NCI-H146 treated with DMSO at 0.1 percent for 48 hours (cell line): ENCODE data around the gene PRR23C.
"Not testable (repeated sequence)": the region's sequence is repeated elsewhere in the genome, so short reads cannot be mapped to it uniquely, and the experiment has no call there.

ENCODE experiments used
- DNase-seq: peaks from one replicate; lab custom pipeline; 2025; ENCODE audit not compliant: unreplicated experiment; lab: John Stamatoyannopoulos, UW

The PRR23C gene

DNA sequence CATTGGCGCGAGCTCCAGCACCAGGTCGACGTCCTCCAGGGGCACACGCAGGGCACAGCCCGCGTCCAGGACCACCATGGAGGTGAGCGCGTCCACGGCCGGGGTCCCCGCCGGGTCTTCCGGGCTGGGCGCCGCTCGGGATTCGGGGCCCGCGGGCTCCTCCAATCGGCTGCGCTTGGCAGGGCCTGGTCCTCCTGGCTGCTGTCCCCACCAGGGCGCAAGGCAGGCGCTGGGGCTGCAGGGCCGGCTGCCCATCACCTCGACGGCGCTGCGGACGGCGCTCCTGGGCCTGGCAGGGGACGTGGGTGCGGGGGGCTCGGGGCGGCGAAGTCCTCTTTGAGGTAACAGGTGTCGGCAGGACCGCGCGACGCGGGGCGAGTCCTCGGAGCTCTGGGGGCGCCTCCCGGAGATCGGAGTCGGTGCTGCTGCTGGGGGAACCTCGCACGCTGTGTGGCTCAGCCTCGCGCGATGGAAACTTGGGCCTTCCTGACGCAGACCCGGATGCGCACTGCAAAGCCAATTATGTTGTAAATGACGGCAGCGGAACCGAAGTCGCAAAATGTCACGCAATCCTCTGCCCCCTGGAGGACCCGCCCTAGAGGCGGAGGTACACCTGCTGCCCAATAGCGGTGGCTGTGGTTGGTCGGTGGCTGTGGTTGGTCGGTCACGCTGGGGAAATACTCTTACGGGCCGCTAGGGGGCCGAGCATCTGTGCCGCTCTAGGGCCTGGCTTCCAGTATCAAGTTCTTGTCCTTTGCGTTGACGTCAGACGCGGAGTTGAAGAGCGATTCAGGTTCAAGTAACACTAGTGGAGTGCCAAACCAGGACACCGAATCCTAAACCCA lies at the start of gene PRR23C:
PRR23C (minus strand) TSS at position 527 of the 845 bp plus-strand sequence; CDS start at position 255, 272 bp downstream.
- no peak for DNase-seq

GRCh38 chr3:139093840-139094239 lies 49.1 kb upstream of the PRR23C start:
- no peak for DNase-seq

- DNase-seq, result no peak
These were observed 44.0 kb upstream of the PRR23C start for GRCh38 chr3:139088462-139089324.

- no peak for DNase-seq
These were observed 42.9 kb upstream of the PRR23C start for GRCh38 chr3:139087621-139088020.

- DNase-seq, result no peak
These were observed 39.5 kb upstream of the PRR23C start for GRCh38 chr3:139084176-139084575.

GRCh38 chr3:139074565-139075115 lies 29.9 kb upstream of the PRR23C start:
- no peak for DNase-seq

DNA sequence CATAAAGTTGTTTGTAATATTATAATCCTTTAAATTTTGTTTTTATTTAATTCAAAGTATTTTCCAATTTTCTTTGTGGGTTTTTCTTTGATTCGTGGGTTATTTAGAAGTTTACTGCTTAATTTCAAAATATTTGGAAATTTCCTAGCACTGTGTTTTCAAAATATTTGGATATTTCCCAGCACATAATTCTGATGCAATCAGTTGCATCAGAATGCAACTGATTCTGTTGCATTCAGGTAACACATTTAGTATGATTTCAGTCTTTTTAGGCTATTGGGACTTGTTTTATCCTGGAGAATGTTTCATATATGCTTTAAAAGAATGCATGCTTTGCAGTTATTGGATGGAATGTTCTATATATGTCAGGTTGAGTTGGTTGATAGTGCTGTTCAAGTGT lies 18.2 kb upstream of the PRR23C start:
- DNase-seq, result no peak

DNA sequence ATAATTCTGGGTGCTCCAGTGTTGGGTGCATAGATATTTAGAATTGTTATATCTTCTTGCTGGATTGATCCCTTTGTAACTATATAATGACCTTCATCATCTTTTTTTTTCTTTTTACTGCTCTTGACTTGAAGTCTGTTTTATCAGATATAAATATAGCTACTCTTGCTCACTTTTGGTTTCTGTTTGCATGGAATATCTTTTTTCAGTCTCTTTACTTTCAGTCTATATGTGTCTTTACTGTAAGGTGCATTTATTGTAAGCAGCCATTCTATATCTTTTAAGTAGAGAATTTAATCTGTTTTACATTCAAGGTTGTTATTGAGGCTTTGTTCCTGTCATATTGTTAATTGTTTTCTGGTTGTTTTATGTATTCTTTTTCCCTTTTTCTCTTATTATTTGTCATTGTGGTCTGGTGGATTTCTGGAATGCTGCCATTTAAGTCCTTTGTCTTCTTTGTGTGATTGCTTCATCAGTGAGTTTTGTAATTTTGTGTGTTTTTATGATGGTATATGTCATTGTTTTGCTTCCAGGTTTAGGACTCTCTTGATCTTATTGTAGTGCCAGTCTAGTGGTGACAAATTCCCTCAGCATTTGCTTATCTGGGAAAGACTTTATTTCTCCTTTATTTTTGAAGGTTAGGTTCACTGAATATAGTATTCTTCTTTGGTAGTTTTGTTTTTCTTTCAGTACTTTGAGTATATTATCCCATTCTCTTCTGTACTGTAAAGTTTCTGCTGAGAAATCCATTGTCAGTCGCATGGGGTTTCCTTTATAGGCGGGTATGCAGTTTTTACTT lies 8.3 kb upstream of the PRR23C start:
- DNase-seq, result no peak

DNA sequence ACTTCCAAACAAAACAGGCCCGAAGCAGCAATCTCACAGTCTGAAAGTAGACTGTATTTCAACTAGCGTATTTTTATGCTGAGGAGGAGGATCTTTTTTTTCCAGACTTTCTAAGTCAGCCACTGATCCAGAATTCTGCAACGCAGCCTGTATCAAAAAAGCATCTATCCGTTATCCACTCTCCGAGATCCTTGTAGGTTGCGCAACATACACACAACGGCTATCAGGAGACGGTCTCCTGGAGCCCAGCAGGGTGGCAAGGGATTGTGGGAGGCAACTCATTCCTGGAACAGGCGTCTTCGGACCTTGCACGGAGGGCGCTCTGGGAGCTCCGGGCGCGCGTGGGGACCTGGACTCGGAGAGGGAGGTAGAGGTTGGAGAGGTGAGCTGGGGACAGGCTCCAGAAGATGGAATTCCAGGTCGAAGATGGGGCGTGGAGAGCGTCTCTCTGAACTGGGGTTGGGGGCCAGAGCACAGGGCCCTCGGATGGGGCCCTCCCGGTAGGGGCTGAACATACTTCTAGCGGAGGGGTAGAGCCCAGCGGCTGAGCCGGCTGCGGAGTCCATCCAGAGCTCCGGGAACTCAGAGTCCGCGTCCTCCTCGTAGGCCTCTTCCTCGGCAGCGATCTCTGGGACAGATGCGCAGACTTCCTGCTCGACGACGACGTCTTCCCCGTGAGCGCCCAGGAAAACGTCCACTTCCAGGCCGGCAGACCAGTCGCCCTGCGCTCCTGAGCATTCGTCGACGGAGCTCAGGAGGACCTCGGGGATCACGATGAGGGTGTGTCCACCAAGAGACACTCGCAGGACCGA lies 932 bp downstream of the PRR23C start:
- DNase-seq, result no peak

DNA sequence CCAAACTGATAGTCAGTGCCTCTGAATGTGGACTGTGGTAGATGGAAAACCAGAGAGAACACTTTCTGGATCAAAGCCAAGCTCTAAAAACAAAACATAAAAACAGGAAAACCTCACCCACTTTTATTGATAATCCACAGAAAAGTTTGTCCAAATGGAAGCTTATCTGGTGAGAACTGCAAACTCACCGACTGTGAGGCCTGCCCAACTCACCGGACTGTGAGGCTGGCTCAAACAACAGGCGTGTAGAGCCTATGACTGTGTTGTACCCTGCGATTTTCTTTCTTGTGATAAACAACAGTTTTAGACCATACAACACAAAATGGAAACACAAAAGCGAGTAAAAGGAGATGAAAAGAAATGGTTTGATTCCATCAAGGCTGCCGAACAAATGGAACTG lies 7.2 kb downstream of the PRR23C start:
- no peak for DNase-seq

DNA sequence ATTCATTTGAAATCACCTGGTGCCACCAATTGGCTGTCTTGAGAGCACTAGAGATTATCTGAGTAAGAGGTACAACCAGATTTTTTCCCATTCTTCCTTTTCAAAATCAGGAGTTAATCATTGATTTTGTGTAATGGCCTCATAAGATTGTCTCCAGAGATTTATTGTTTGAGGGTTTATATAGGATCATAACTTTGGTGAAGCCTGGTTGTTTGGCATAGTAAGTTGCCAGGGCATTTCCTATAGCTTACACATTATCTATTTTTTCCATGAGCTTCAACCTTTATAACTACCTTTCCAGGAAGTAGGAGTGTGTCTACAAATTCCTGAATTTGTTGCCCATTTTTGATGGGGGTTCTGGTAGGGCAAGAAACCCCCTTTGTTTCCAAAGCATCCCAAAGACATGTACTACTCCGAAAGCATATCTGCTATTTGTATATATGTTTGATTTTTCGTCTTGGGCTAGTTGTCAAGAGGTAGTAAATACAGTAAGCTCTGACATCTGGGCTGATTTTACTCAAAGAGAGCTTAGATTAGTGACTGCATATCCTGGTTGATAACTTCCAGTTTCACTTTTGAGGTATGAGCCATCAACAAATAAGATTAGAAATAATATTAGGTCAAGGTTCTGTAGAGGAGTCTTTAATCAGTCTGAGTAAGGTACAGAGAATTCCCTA lies 12.2 kb downstream of the PRR23C start:
- no peak for DNase-seq

- not testable (repeated sequence) for DNase-seq
These were observed 14.1 kb downstream of the PRR23C start for GRCh38 chr3:139030576-139030975.

- no peak for DNase-seq
These were observed 19.7 kb downstream of the PRR23C start for GRCh38 chr3:139024968-139025367.

DNA sequence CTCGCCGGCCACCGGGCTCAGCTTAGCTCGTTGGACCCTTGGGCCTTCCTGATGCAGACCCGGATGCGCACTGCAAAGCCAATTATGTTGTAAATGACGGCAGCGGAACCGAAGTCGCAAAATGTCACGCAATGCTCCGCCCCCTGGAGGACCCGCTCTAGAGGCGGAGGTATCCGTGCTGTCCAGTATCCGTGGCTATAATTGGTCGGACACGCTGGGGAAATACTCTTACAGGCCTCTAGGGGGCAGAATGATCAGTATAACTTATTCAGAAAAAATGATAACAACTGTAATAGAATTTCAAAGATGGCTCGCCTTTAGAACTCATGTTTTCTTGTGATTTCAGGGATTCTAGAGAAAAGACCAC lies 23.8 kb downstream of the PRR23C start, which contains the start of gene PRR23B:
PRR23B (minus strand) TSS at position 59 of the 367 bp plus-strand sequence. CDS start 265 bp downstream, outside the sequence.
- DNase-seq, result no peak

DNA sequence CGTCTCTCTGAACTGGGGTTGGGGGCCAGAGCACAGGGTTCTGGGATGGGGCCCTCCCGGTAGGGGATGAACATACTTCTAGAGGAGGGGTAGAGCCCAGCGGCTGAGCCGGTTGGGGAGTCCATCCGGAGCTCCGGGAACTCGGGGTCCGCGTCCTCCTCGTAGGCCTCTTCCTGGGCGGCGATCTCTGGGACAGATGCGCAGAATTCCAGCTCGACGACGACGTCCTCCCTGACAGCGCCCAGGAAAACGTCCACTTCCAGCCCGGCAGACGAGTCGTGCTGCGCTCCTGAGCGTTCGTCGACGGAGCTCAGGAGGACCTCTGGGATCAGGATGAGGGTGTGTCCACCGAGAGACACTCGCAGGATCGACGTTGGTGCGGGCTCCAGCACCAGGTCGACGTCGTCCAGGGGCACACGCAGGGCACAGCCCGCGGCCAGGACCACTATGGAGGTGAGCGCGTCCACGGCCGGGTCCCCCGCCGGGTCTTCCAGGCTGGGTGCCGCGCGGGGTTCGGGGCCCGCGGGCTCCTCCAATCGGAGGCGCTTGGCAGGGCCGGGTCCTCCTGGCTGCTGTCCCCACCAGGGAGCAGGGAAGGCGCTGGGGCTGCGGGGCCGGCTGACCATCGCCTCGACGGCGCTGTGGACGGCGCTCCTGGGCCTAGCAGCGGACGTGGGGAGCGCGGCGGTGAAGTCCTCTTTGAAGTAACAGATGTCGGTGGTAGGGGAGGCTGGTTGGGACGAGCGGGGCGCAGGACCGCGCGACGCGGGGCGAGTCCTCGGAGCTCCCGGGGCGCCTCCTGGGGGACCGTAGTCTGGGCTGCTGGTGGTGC lies 24.4 kb downstream of the PRR23C start:
- DNase-seq, result no peak

DNA sequence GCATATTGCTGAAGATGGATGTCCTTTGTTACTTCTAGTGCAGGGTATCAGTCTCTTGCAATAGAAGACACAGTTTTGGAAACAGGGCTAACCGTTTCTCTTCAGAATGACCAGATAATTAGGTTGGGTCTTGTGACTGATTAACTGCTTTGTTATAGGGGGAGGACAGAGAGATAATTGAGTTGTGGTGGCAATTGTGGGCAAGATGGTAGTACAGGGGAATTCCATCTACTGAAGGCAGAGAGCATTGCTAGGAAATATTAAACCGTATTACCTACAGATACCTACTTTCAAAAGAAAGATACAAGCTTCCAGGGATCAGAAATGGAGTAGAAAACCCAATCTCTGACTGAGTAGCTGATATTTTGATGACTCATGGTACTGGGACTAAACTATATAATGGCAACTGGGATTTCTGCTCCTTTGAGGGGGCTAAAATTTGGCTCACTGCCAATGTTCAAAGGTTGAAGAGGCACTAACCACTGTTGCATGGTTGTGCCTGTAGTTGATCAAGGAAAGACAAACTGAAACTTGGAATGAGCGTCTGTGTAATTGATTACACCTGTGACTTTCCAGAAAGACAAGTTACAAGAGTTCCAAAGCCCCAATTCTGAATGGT lies 28.2 kb downstream of the PRR23C start:
- no peak for DNase-seq

- DNase-seq, result no peak
These were observed 38.5 kb downstream of the PRR23C start, which contains the start of gene PRR23A for GRCh38 chr3:139006051-139006716. PRR23A (minus strand) TSS chr3:139006268; CDS start chr3:139006268, 0 bp downstream.
